MCF 10A (cell line): ENCODE results near the gene CUL7. TPM values are rescaled to one million over a fixed set of nuclear protein-coding genes. Genes with fewer than 3 reads are reported as not detected.

ENCODE experiments used
- BruUV-seq: library from RNA; stranded (reverse); fragments of 400-500 nt; replicated peaks from 2 replicates; lab custom pipeline; 2021; lab: Mats Ljungman, UMichigan
- CTCF ChIA-PET: fragments of 300-600 bp; sonication (Branson Sonifier 250); formaldehyde crosslinking; extraction: SDS; loops from one replicate; lab custom pipeline; 2021; ENCODE audit warnings: antibody characterized with exemption, inconsistent platforms; lab: Yijun Ruan, JAX
- POLR2A ChIA-PET: fragments of 300-600, 350-650 bp; sonication (Branson Sonifier 250); formaldehyde crosslinking; extraction: SDS; loops from one replicate; lab custom pipeline; 2020; ENCODE audit warnings: antibody characterized with exemption, inconsistent platforms; lab: Yijun Ruan, JAX
- DNase-seq: peaks from one replicate; pipeline ENCODE4 v3.0.0-alpha.2; 2018; ENCODE audit not compliant: unreplicated experiment
- H3K27ac Mint-ChIP-seq: one replicate; pipeline ENCODE4 v1.8.0; 2022; ENCODE audit warnings: mild to moderate bottlenecking, low read depth, mixed read lengths; ENCODE audit not compliant: unreplicated experiment
- H3K27me3 Mint-ChIP-seq: one replicate; pipeline ENCODE4 v1.8.0; 2022; ENCODE audit warnings: mixed read lengths; ENCODE audit not compliant: insufficient read depth, unreplicated experiment
- H3K36me3 Mint-ChIP-seq: one replicate; pipeline ENCODE4 v1.8.0; 2022; ENCODE audit warnings: mild to moderate bottlenecking, moderate library complexity, mixed read lengths; ENCODE audit not compliant: insufficient read depth, unreplicated experiment
- H3K4me1 Mint-ChIP-seq: one replicate; pipeline ENCODE4 v1.8.0; 2022; ENCODE audit warnings: mixed read lengths; ENCODE audit not compliant: insufficient read depth, unreplicated experiment
- H3K4me3 Mint-ChIP-seq: one replicate; pipeline ENCODE4 v1.8.0; 2022; ENCODE audit warnings: mild to moderate bottlenecking, moderate library complexity, mixed read lengths; ENCODE audit not compliant: unreplicated experiment
- H3K9me3 Mint-ChIP-seq: one replicate; pipeline ENCODE4 v1.8.0; 2022; ENCODE audit warnings: mixed read lengths; ENCODE audit not compliant: unreplicated experiment
- intact Hi-C: fragments of 100-400 bp; cut with micrococcal nuclease; formaldehyde crosslinking; loops from 2 replicates; pipeline ENCODE4 v1.14.1; 2022
- total RNA-seq: library from RNA; stranded (reverse); gene quantifications from 2 replicates; pipeline ENCODE4 v1.2.3, GENCODE V29; 2022
- TF ChIP-seq, protein P1 (sequence below): fragments of 200-600 bp; IDR thresholded peaks from one replicate; pipeline ENCODE4 v1.8.0; 2022; ENCODE audit warnings: antibody characterized with exemption, mild to moderate bottlenecking; ENCODE audit not compliant: unreplicated experiment

CUL7 gene
- total RNA-seq, 1 experiment from 2014 or later = 22.7 TPM

DNA sequence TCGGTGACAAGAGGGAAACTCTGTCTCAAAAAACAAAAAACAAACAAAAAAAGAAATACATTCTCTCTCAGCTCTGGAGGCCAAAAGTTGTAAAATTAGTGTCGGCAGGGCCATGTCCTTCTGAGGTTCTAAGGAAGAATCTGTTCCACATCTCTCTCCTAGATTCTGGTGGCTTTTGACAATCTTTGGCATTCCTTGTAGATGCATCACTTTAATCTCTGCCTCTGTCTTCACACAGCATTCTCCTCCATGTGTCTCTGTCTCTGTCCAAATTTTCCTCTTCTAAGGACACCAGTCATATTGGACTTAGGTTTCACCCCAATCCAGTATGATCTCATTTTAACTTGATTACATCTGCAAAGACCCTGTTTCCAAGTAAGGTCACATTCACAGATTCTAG, 60.2 kb downstream of the CUL7 start:
- intact Hi-C loops = no loop called here
- H3K4me3 Mint-ChIP-seq = no peak overlapping the region
- no peak overlapping the region for H3K27ac Mint-ChIP-seq
- ChIA-PET CTCF (interaction anchor here (0.9 kb wide), 1 partner anchor 92 kb away, joined by 3 read pairs; no protein-coding TSS in a partner anchor), POLR2A (no interaction called here)
- TF ChIP-seq, protein P1, sequence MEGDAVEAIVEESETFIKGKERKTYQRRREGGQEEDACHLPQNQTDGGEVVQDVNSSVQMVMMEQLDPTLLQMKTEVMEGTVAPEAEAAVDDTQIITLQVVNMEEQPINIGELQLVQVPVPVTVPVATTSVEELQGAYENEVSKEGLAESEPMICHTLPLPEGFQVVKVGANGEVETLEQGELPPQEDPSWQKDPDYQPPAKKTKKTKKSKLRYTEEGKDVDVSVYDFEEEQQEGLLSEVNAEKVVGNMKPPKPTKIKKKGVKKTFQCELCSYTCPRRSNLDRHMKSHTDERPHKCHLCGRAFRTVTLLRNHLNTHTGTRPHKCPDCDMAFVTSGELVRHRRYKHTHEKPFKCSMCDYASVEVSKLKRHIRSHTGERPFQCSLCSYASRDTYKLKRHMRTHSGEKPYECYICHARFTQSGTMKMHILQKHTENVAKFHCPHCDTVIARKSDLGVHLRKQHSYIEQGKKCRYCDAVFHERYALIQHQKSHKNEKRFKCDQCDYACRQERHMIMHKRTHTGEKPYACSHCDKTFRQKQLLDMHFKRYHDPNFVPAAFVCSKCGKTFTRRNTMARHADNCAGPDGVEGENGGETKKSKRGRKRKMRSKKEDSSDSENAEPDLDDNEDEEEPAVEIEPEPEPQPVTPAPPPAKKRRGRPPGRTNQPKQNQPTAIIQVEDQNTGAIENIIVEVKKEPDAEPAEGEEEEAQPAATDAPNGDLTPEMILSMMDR = no peak
- H3K36me3 Mint-ChIP-seq = peaks cover 18% of the 10 kb centered on the region
- no peaks in the 10 kb centered on the region for H3K9me3 Mint-ChIP-seq
- H3K4me1 Mint-ChIP-seq = peaks cover 2% of the 10 kb centered on the region
- no peaks in the 10 kb centered on the region for H3K27me3 Mint-ChIP-seq
- no TSS peak for BruUV-seq
- no peak for DNase-seq

DNA sequence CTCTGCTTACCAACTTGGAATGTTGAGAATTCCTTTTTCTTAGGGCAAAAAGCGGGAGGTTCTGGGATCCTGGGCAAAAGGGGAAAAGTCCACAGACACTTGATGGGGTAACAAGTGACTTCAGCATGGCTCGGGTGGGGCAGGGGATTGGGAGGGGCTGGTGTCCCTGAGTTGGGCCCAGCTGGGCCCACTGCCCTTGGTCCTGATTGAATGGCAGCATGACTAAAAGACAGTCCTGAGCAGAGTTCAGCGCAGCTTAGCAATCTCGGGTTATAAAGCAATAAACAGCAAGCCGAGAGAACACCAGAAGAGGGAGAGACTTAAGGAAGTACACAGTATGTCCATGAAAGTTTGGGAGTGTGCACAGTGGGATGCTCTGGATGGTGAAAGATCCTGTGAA, 63.7 kb downstream of the CUL7 start:
- ChIA-PET CTCF (interaction anchor here (0.6 to 0.8 kb wide), 2 partner anchors 15 to 26 kb away, joined by 3 to 4 read pairs; no protein-coding TSS in a partner anchor), POLR2A (no interaction called here)
- Mint-ChIP-seq H3K9me3 (no peaks in the 10 kb centered on the region), H3K27ac (no peak overlapping the region), H3K36me3 (peaks cover 25% of the 10 kb centered on the region), H3K4me3 (no peak overlapping the region), H3K4me1 (peaks cover 32% of the 10 kb centered on the region), H3K27me3 (no peaks in the 10 kb centered on the region)
- no peak for DNase-seq
- intact Hi-C loops = no loop called here
- no TSS peak for BruUV-seq
- TF ChIP-seq, protein P1 = no peak

DNA sequence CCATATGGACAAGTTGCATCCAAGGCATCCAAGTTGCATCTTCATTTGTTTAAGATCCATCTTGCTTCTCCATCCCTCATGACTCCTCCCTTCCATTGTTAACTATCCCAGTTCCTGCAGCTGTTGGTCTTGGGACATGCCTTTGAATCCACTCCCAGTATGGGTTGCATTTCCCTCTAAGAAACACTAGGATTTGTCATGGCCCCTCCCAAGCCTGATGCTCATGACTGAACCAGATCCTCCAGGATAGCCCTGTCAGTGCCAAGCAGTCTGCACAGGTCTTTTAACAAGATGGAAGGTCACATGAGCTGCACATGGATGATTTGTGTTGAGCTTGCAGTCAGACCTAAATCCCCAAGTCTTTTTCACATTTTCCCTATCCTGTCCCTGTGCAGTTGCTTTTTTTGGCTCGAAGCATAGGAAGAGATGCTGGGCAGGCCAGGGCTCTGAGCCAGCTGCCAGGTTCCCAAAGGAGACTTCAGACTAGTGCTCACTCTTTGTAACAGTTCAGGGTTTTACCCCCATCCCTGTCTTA, 65.1 kb downstream of the CUL7 start:
- H3K4me1 Mint-ChIP-seq = peaks cover 33% of the 10 kb centered on the region
- CTCF ChIA-PET = interaction anchor here (1.0 to 2.1 kb wide), 2 partner anchors 9 to 22 kb away, joined by 3 to 6 read pairs; no protein-coding TSS in a partner anchor

More for the DNA sequence above, 65.1 kb downstream of the CUL7 start:
- no peak overlapping the region for H3K27ac Mint-ChIP-seq
- POLR2A ChIA-PET = interaction anchor here (0.6 to 1.9 kb wide), 5 partner anchors 10 to 169 kb away, joined by 3 to 12 read pairs (median 4); partner anchors contain the start of gene PEX6
- H3K9me3 Mint-ChIP-seq = no peaks in the 10 kb centered on the region
- TF ChIP-seq, protein P1 = no peak
- H3K27me3 Mint-ChIP-seq = no peaks in the 10 kb centered on the region
- BruUV-seq = no TSS peak
- H3K36me3 Mint-ChIP-seq = peaks cover 25% of the 10 kb centered on the region
- peak; percentile 17 for DNase-seq
- intact Hi-C loops = no loop called here
- no peak overlapping the region for H3K4me3 Mint-ChIP-seq

Other genes with a start within 250 kb of the CUL7 start
- 121 and 123 TPM in 2 replicates for gene RPL7L1, start 174.2 kb downstream of the CUL7 start, total RNA-seq
- gene PTCRA, start 137.8 kb downstream of the CUL7 start, total RNA-seq = not detected in 2 replicates
- gene CNPY3, start 124.4 kb downstream of the CUL7 start, total RNA-seq = 21.9 and 22.5 TPM in 2 replicates
- gene GNMT, start 93.1 kb downstream of the CUL7 start, total RNA-seq = 0.30 TPM in 1 of 2 replicates, not detected in the other
- 25.8 and 34.0 TPM in 2 replicates for gene PEX6, start 74.7 kb downstream of the CUL7 start, total RNA-seq
- 16.5 and 17.9 TPM in 2 replicates for gene PPP2R5D, start 69.3 kb downstream of the CUL7 start, total RNA-seq
- gene MEA1, start 39.9 kb downstream of the CUL7 start, total RNA-seq = 71.8 and 79.9 TPM in 2 replicates
- 35.6 and 39.2 TPM in 2 replicates for gene KLHDC3, start 39.6 kb downstream of the CUL7 start, total RNA-seq
- 72.8 and 80.4 TPM in 2 replicates for gene RRP36, start 32.2 kb downstream of the CUL7 start, total RNA-seq
- gene MRPL2, start 5.6 kb upstream of the CUL7 start, total RNA-seq = 155 and 174 TPM in 2 replicates
- 17.5 and 23.4 TPM in 2 replicates for gene KLC4, start 5.8 kb upstream of the CUL7 start, total RNA-seq
- gene PTK7, start 22.5 kb upstream of the CUL7 start, total RNA-seq = 42.6 and 48.4 TPM in 2 replicates
- gene SRF, start 117.4 kb upstream of the CUL7 start, total RNA-seq = 29.7 and 32.1 TPM in 2 replicates
- 39.6 and 42.8 TPM in 2 replicates for gene CUL9, start 128.3 kb upstream of the CUL7 start, total RNA-seq
- gene DNPH1, start 175.6 kb upstream of the CUL7 start, total RNA-seq = 52.5 and 91.0 TPM in 2 replicates
- gene TTBK1, start 189.6 kb upstream of the CUL7 start, total RNA-seq = not detected in 2 replicates
- gene SLC22A7, start 244.4 kb upstream of the CUL7 start, total RNA-seq = not detected in 2 replicates